DOHH2 (cell line): ENCODE data around the gene ATP6V0D1.

Source experiments
- H3F3A ChIP-seq: fragments of 200-600 bp; sonication (generic), shearing (Covaris generic); 2 replicates; pipeline ENCODE4 v1.6.0; 2016; ENCODE audit warnings: antibody characterized with exemption, mild to moderate bottlenecking; ENCODE audit not compliant: control insufficient read depth, insufficient read depth
- H3K27ac ChIP-seq: fragments of 200-600 bp; sonication (generic); 2 replicates; pipeline ENCODE4 v1.5.1; 2014; ENCODE audit warnings: low read depth, mild to moderate bottlenecking, low read length, moderate library complexity
- H3K27me3 ChIP-seq: fragments of 200-600 bp; sonication (generic); 2 replicates; pipeline ENCODE4 v1.6.1; 2014; ENCODE audit warnings: mild to moderate bottlenecking, low read length, mixed read lengths; ENCODE audit not compliant: control insufficient read depth
- H3K36me3 ChIP-seq: fragments of 200-600 bp; sonication (generic); 2 replicates; pipeline ENCODE4 v1.6.1; 2014; ENCODE audit warnings: mild to moderate bottlenecking, low read length, moderate library complexity, mixed read lengths; ENCODE audit not compliant: control insufficient read depth
- H3K4me1 ChIP-seq: fragments of 200-600 bp; sonication (generic); 2 replicates; pipeline ENCODE4 v1.6.1; 2014; ENCODE audit warnings: mild to moderate bottlenecking, low read length, mixed read lengths; ENCODE audit not compliant: control insufficient read depth
- H3K4me2 ChIP-seq: fragments of 200-600 bp; sonication (generic); 2 replicates; pipeline ENCODE4 v1.6.0; 2014; ENCODE audit warnings: mild to moderate bottlenecking, low read length, moderate library complexity
- H3K4me3 ChIP-seq: fragments of 200-600 bp; sonication (generic); 2 replicates; pipeline ENCODE4 v1.5.1; 2014; ENCODE audit warnings: mild to moderate bottlenecking, low read length, mixed read lengths
- H3K79me2 ChIP-seq: fragments of 200-600 bp; sonication (generic); 2 replicates; pipeline ENCODE4 v1.6.1; 2014; ENCODE audit warnings: mild to moderate bottlenecking, low read length, mixed read lengths; ENCODE audit not compliant: control insufficient read depth
- H3K9me2 ChIP-seq: fragments of 200-600 bp; sonication (generic); replicated peaks from 2 replicates; pipeline ENCODE4 v1.6.1; 2014; ENCODE audit warnings: mild to moderate bottlenecking, low read length, mixed read lengths; ENCODE audit not compliant: control insufficient read depth
- H3K9me3 ChIP-seq: fragments of 200-600 bp; sonication (generic); 2 replicates; pipeline ENCODE4 v1.6.1; 2014; ENCODE audit warnings: antibody characterized with exemption, low read length, mixed read lengths; ENCODE audit not compliant: control insufficient read depth, insufficient read depth
- H4K20me1 ChIP-seq: fragments of 200-600 bp; sonication (generic); 2 replicates; pipeline ENCODE4 v1.6.0; 2014; ENCODE audit warnings: low read depth, mild to moderate bottlenecking, antibody characterized with exemption, low read length, moderate library complexity; ENCODE audit not compliant: control insufficient read depth, insufficient read depth
- CTCF ChIP-seq: fragments of 200-600 bp; sonication (generic); IDR thresholded peaks from one replicate; pipeline ENCODE4 v1.5.1; 2014; ENCODE audit warnings: antibody characterized with exemption, mild to moderate bottlenecking, low read depth, low read length; ENCODE audit not compliant: poor library complexity, severe bottlenecking
- EZH2phosphoT487 ChIP-seq: fragments of 200-600 bp; sonication (generic); IDR thresholded peaks from 2 replicates; pipeline ENCODE4 v1.6.1; 2017; ENCODE audit warnings: borderline replicate concordance, mild to moderate bottlenecking, antibody characterized with exemption, low read length, moderate library complexity, mixed read lengths

ATP6V0D1 gene

GRCh38 chr16:67483731-67484525 is 3.0 kb upstream of the ATP6V0D1 start:
- TF ChIP-seq EZH2phosphoT487 (no peak), CTCF (no peak)
- no peak overlapping the region for H3K4me3 ChIP-seq
- peaks cover 17% of the 10 kb centered on the region for H3F3A ChIP-seq
- H3K9me2 ChIP-seq: no peaks in the 10 kb centered on the region
- H3K4me1 ChIP-seq: peaks cover 77% of the 10 kb centered on the region
- no peaks in the 10 kb centered on the region for H3K9me3 ChIP-seq
- H3K4me2 ChIP-seq: peak overlapping the region; percentile 32; the same call in 1 of the 2 replicates
- H3K27me3 ChIP-seq: no peaks in the 10 kb centered on the region
- no peak overlapping the region for H3K27ac ChIP-seq
- peaks cover 16% of the 10 kb centered on the region for H3K36me3 ChIP-seq
- no peaks in the 10 kb centered on the region for H4K20me1 ChIP-seq
- H3K79me2 ChIP-seq: peaks cover 39% of the 10 kb centered on the region

GRCh38 chr16:67483150-67483549 is 2.2 kb upstream of the ATP6V0D1 start, which contains the start of gene AGRP:
TSS of gene AGRP (minus strand) at chr16:67483547. CDS start at chr16:67483398, 149 bp downstream.
- peaks cover 45% of the 10 kb centered on the region for H3K79me2 ChIP-seq
- H3K27me3 ChIP-seq: no peaks in the 10 kb centered on the region
- H3K4me3 ChIP-seq: peak within 1 kb of the TSS; percentile 95
- no peak for TF ChIP-seq EZH2phosphoT487
- no peak for TF ChIP-seq CTCF
- no peak within 1 kb of the TSS for H3K27ac ChIP-seq
- H3K9me2 ChIP-seq: no peaks in the 10 kb centered on the region
- peaks cover 16% of the 10 kb centered on the region for H3F3A ChIP-seq
- peaks cover 71% of the 10 kb centered on the region for H3K4me1 ChIP-seq
- H3K36me3 ChIP-seq: peaks cover 16% of the 10 kb centered on the region
- H3K4me2 ChIP-seq: peak within 1 kb of the TSS; percentile 97
- H3K9me3 ChIP-seq: no peaks in the 10 kb centered on the region
- H4K20me1 ChIP-seq: no peaks in the 10 kb centered on the region

GRCh38 chr16:67482233-67482924 is 1.4 kb upstream of the ATP6V0D1 start:
- Histone ChIP-seq H3F3A (peaks cover 9% of the 10 kb centered on the region), H3K9me3 (no peaks in the 10 kb centered on the region), H3K4me3 (peak overlapping the region; percentile 95), H3K27me3 (no peaks in the 10 kb centered on the region), H3K4me1 (peaks cover 63% of the 10 kb centered on the region), H3K4me2 (peak overlapping the region; percentile 97), H3K27ac (peak overlapping the region; percentile 85), H3K36me3 (peaks cover 19% of the 10 kb centered on the region), H4K20me1 (no peaks in the 10 kb centered on the region), H3K79me2 (peaks cover 53% of the 10 kb centered on the region), H3K9me2 (no peaks in the 10 kb centered on the region)
- TF ChIP-seq CTCF (no peak), EZH2phosphoT487 (no peak)
